HL-60 (cell line): Measurements from ENCODE around the gene FARP1.

ENCODE experiments used
- DNase-seq, 2 experiments: peaks; one replicate each; pipeline ENCODE4 v3.0.0-alpha.2; 2010 to 2020; ENCODE audit warnings: low read depth in 1 of 2, low spot score in 1 of 2
- H3K27ac ChIP-seq: fragments of 250-450 bp; sonication (Bioruptor Pico); replicated peaks from 2 replicates; pipeline ENCODE4 v1.5.1; 2020; ENCODE audit warnings: mild to moderate bottlenecking, moderate library complexity
- H3K27me3 ChIP-seq: fragments of 250-450 bp; sonication (Bioruptor Pico); 2 replicates; pipeline ENCODE4 v1.5.1; 2021; ENCODE audit warnings: mild to moderate bottlenecking, moderate library complexity; ENCODE audit not compliant: insufficient read depth, poor library complexity, severe bottlenecking
- H3K4me3 ChIP-seq: replicated peaks from 2 replicates; pipeline ENCODE4 v1.5.1; 2011; ENCODE audit warnings: mild to moderate bottlenecking, control low read depth, low read length; ENCODE audit not compliant: insufficient read depth
- CTCF ChIP-seq: IDR thresholded peaks from one replicate; pipeline ENCODE4 v1.5.1; 2011; ENCODE audit warnings: low read length, control low read depth, inconsistent platforms; ENCODE audit not compliant: insufficient read depth
- GABPA ChIP-seq: IDR thresholded peaks from 2 replicates; pipeline ENCODE4 v1.6.1; 2012; ENCODE audit warnings: low read depth
- POLR2AphosphoS5 ChIP-seq: IDR thresholded peaks from 2 replicates; pipeline ENCODE4 v1.6.1; 2012; ENCODE audit warnings: low read depth
- REST ChIP-seq: IDR thresholded peaks from 2 replicates; pipeline ENCODE4 v1.6.1; 2012; ENCODE audit warnings: low read depth; ENCODE audit not compliant: insufficient replicate concordance
- SPI1 ChIP-seq: IDR thresholded peaks from 2 replicates; pipeline ENCODE4 v1.6.1; 2012; ENCODE audit warnings: low read depth, mild to moderate bottlenecking, borderline replicate concordance

Gene FARP1

GRCh38 chr13:98398581-98398980 lies 255.7 kb downstream of the FARP1 start:
- Histone ChIP-seq H3K27ac (no peak overlapping the region), H3K27me3 (peaks cover 3% of the 10 kb centered on the region), H3K4me3 (no peak overlapping the region)
- no peak for DNase-seq
- TF ChIP-seq REST (no peak), CTCF (no peak), POLR2AphosphoS5 (no peak), GABPA (no peak), SPI1 (no peak)

- H3K4me3 ChIP-seq = no peak overlapping the region
- H3K27me3 ChIP-seq = peaks cover 3% of the 10 kb centered on the region
- DNase-seq = no peak
- no peak overlapping the region for H3K27ac ChIP-seq
- no peak for TF ChIP-seq POLR2AphosphoS5
- TF ChIP-seq REST = no peak
These were observed 256.9 kb downstream of the FARP1 start for GRCh38 chr13:98399756-98400155.

- H3K27me3 ChIP-seq = peaks cover 7% of the 10 kb centered on the region
- no peak for DNase-seq
- TF ChIP-seq POLR2AphosphoS5 = no peak
- no peak for TF ChIP-seq SPI1
- no peak for TF ChIP-seq GABPA
- no peak for TF ChIP-seq REST
- TF ChIP-seq CTCF = no peak
- H3K4me3 ChIP-seq = no peak overlapping the region
- no peak overlapping the region for H3K27ac ChIP-seq
These were observed 259.0 kb downstream of the FARP1 start for GRCh38 chr13:98401934-98402333.

- TF ChIP-seq POLR2AphosphoS5 (no peak), CTCF (no peak), GABPA (no peak), REST (no peak), SPI1 (no peak)
- no peak for DNase-seq
These were observed 260.2 kb downstream of the FARP1 start for GRCh38 chr13:98403076-98403475.

More at GRCh38 chr13:98403076-98403475, 260.2 kb downstream of the FARP1 start:
- H3K27ac ChIP-seq = no peak overlapping the region
- peaks cover 7% of the 10 kb centered on the region for H3K27me3 ChIP-seq
- no peak overlapping the region for H3K4me3 ChIP-seq
